SH-SY5Y (cell line): ENCODE measurements around the gene UBXN1.

Experiments
- GATA2 ChIP-seq: IDR thresholded peaks from 2 replicates; pipeline ENCODE4 v1.6.1; 2011; ENCODE audit warnings: mild to moderate bottlenecking, low read depth, low read length
- GATA3 ChIP-seq: IDR thresholded peaks from 2 replicates; pipeline ENCODE4 v1.6.1; 2011; ENCODE audit warnings: low read depth, mild to moderate bottlenecking, low read length, moderate library complexity

GRCh38 chr11:62712861-62713260, 34.0 kb upstream of the UBXN1 start:
- TF ChIP-seq GATA2: no peak
- no peak for TF ChIP-seq GATA3
